Activated T-cell treated with anti-CD3 and anti-CD28 coated beads, Interleukin-2, amount 50 U/mL, for 4 hours (primary cell): ENCODE results near the gene ARL6IP4. TPM values are rescaled to one million over a fixed set of nuclear protein-coding genes. Genes with fewer than 3 reads are reported as not detected.
A peak's percentile ranks its signal among the peaks of the same experiment; 100 is the strongest.
"Not testable (repeated sequence)": the region's sequence is repeated elsewhere in the genome, so short reads cannot be mapped to it uniquely, and the experiment has no call there.

Experiments used
- ATAC-seq, 2 donors: fragments of 200-7000 bp; cut with Tn5 transposase; one replicate each; pipeline ENCODE4 v1.10.0; 2021
- DNase-seq: peaks from one replicate; pipeline ENCODE4 v3.0.0-alpha.2; 2020
- H3K27me3 Mint-ChIP-seq: one replicate; pipeline ENCODE4 v1.8.0; 2021; ENCODE audit warnings: low read depth, mixed read lengths
- H3K36me3 Mint-ChIP-seq: one replicate; pipeline ENCODE4 v1.8.0; 2022; ENCODE audit warnings: mixed read lengths; ENCODE audit not compliant: insufficient read depth
- H3K4me1 Mint-ChIP-seq: one replicate; pipeline ENCODE4 v1.8.0; 2021; ENCODE audit warnings: low read depth, mixed read lengths
- H3K4me3 Mint-ChIP-seq: one replicate; pipeline ENCODE4 v1.8.0; 2021; ENCODE audit warnings: mild to moderate bottlenecking, moderate library complexity, mixed read lengths
- H3K9me3 Mint-ChIP-seq: one replicate; pipeline ENCODE4 v1.8.0; 2021; ENCODE audit warnings: mixed read lengths
- total RNA-seq, 3 donors: library from RNA; stranded (reverse); gene quantifications; one replicate each; pipeline ENCODE4 v1.2.1, GENCODE V29; 2021

The ARL6IP4 gene
- total RNA-seq: 100 to 1,000 TPM; 118 to 141 (median 129) TPM

DNA sequence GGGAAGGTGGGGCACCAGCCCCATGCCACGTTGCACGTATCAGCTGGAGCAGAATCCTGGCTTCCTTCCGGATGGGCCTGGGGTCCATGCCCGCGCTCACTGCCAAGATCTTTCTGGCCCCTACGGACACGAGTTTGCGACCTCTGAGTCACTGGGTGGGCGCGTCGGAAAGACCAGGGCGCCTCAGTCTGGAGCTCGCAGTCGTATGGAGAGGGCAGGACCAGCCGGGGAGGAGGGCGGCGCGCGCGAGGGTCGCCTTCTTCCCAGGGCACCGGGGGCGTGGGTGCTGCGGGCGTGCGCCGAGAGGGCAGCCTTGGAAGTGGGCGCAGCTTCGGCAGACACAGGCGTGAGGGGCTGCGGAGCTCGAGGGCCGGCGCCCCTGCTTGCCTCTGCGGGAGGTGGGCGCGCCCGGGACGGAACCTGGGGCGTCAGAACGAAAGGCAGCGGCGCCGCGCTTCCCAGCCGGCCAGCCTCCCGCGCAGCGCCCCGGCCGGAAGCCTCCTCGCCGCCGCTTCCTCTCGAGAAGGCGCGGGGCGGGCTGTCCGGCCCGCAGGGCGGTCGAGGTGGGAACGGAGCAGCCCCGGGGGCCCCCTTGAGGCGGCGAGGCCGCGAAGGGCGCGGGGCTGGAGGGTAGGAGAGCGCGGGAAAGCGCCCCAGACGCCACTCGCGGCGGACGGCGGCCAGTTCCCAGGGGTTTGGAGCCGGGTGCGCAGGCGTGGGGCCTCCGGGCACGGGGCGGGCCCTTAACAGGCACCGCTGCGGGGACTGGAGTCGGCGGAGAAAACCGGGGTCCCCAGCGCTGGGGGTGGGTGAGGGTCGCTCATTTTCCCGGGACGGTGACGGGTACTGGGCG, at the start of gene ARL6IP4:
ARL6IP4 (plus strand) TSS at position 499 of the 853 bp plus-strand sequence. CDS start 459 bp downstream, outside the sequence.
- Mint-ChIP-seq H3K36me3 (peaks cover 4% of the 10 kb centered on the region), H3K4me1 (peaks cover 53% of the 10 kb centered on the region), H3K4me3 (peak within 1 kb of the TSS; percentile 90), H3K9me3 (no peaks in the 10 kb centered on the region), H3K27me3 (no peaks in the 10 kb centered on the region)
- DNase-seq (peak; percentile 47), ATAC-seq (peak; percentile 76 to 84)

GRCh38 chr12:122932207-122932606, 48.3 kb upstream of the ARL6IP4 start:
- H3K9me3 Mint-ChIP-seq: no peaks in the 10 kb centered on the region
- DNase-seq (no peak), ATAC-seq (no peak)
- no peaks in the 10 kb centered on the region for H3K36me3 Mint-ChIP-seq
- H3K4me1 Mint-ChIP-seq: peaks cover 2% of the 10 kb centered on the region
- H3K27me3 Mint-ChIP-seq: no peaks in the 10 kb centered on the region
- H3K4me3 Mint-ChIP-seq: no peak overlapping the region

- Mint-ChIP-seq H3K9me3 (no peaks in the 10 kb centered on the region), H3K27me3 (no peaks in the 10 kb centered on the region), H3K4me3 (no peak overlapping the region)
Measured at GRCh38 chr12:122934722-122935121, 45.8 kb upstream of the ARL6IP4 start.

GRCh38 chr12:122935318-122935717, 45.2 kb upstream of the ARL6IP4 start:
- Mint-ChIP-seq H3K27me3 (no peaks in the 10 kb centered on the region), H3K36me3 (no peaks in the 10 kb centered on the region), H3K4me1 (no peaks in the 10 kb centered on the region), H3K4me3 (no peak overlapping the region), H3K9me3 (no peaks in the 10 kb centered on the region)
- DNase-seq: no peak
- ATAC-seq: no peak

More at GRCh38 chr12:122934722-122935121, 45.8 kb upstream of the ARL6IP4 start:
- Mint-ChIP-seq H3K4me1 (no peaks in the 10 kb centered on the region), H3K36me3 (no peaks in the 10 kb centered on the region)
- ATAC-seq (no peak), DNase-seq (no peak)

GRCh38 chr12:122937622-122938091, 42.8 kb upstream of the ARL6IP4 start:
- Mint-ChIP-seq H3K4me1 (peaks cover under 1% of the 10 kb centered on the region), H3K9me3 (no peaks in the 10 kb centered on the region), H3K27me3 (no peaks in the 10 kb centered on the region), H3K4me3 (no peak overlapping the region), H3K36me3 (no peaks in the 10 kb centered on the region)
- DNase-seq (no peak), ATAC-seq (no peak)

GRCh38 chr12:122939125-122939524, 41.4 kb upstream of the ARL6IP4 start:
- H3K4me3 Mint-ChIP-seq: no peak overlapping the region
- DNase-seq (no peak), ATAC-seq (no peak)
- H3K9me3 Mint-ChIP-seq: no peaks in the 10 kb centered on the region
- H3K4me1 Mint-ChIP-seq: peaks cover 11% of the 10 kb centered on the region
- H3K36me3 Mint-ChIP-seq: no peaks in the 10 kb centered on the region
- no peaks in the 10 kb centered on the region for H3K27me3 Mint-ChIP-seq

DNA sequence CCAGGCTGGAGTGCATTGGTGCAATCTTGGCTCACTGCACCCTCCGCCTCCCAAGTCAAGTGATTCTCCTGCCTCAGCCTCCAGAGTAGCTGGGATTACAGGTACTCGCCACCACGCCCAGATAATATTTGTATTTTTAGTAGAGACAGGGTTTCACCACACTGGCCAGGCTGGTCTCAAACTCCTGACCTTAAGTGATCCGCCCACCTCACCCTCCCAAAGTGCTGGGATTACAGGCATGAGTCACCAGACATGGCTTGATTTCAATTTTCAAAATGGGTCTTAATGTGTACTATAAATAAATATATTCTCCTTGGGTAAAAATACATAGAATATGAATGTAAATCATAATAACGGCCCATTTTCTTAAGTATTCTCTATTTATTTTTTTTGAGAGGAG, 39.1 kb upstream of the ARL6IP4 start:
- not testable (repeated sequence) for H3K4me3 Mint-ChIP-seq, DNase-seq, H3K9me3 Mint-ChIP-seq, H3K27me3 Mint-ChIP-seq, H3K36me3 Mint-ChIP-seq, ATAC-seq
- H3K4me1 Mint-ChIP-seq: peaks cover 15% of the 10 kb centered on the region

- Mint-ChIP-seq H3K4me1 (peaks cover 28% of the 10 kb centered on the region), H3K36me3 (no peaks in the 10 kb centered on the region), H3K27me3 (no peaks in the 10 kb centered on the region), H3K4me3 (no peak overlapping the region), H3K9me3 (no peaks in the 10 kb centered on the region)
- ATAC-seq (no peak), DNase-seq (no peak)
Measured at GRCh38 chr12:122942637-122943036, 37.8 kb upstream of the ARL6IP4 start.

DNA sequence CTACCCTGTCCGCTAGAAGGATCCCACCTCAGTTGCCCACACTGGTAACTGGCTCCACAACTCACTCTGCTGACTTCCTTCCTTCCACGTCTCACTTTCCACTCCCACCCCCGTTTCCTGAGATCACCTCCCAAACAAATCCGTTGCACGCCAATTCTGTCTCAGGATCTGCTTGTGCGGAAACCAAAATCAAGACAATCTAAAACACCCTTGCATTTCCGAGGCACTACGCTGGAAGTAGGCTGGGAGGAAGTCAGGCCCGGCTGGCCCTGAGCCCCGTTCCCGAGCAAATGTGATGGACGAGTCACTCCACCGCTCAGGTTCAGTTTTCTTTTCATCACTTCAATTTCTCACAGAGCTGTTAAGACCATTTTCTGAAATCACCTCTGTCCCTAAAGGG, 37.3 kb upstream of the ARL6IP4 start:
- ATAC-seq (no peak), DNase-seq (no peak)
- no peaks in the 10 kb centered on the region for H3K27me3 Mint-ChIP-seq
- no peak overlapping the region for H3K4me3 Mint-ChIP-seq
- H3K4me1 Mint-ChIP-seq: peaks cover 32% of the 10 kb centered on the region
- H3K36me3 Mint-ChIP-seq: no peaks in the 10 kb centered on the region
- H3K9me3 Mint-ChIP-seq: no peaks in the 10 kb centered on the region

- DNase-seq: no peak
- H3K4me1 Mint-ChIP-seq: peaks cover 33% of the 10 kb centered on the region
- H3K9me3 Mint-ChIP-seq: no peaks in the 10 kb centered on the region
- H3K27me3 Mint-ChIP-seq: no peaks in the 10 kb centered on the region
- no peaks in the 10 kb centered on the region for H3K36me3 Mint-ChIP-seq
- no peak for ATAC-seq
- no peak overlapping the region for H3K4me3 Mint-ChIP-seq
Measured at GRCh38 chr12:122944605-122945592, 35.6 kb upstream of the ARL6IP4 start.

DNA sequence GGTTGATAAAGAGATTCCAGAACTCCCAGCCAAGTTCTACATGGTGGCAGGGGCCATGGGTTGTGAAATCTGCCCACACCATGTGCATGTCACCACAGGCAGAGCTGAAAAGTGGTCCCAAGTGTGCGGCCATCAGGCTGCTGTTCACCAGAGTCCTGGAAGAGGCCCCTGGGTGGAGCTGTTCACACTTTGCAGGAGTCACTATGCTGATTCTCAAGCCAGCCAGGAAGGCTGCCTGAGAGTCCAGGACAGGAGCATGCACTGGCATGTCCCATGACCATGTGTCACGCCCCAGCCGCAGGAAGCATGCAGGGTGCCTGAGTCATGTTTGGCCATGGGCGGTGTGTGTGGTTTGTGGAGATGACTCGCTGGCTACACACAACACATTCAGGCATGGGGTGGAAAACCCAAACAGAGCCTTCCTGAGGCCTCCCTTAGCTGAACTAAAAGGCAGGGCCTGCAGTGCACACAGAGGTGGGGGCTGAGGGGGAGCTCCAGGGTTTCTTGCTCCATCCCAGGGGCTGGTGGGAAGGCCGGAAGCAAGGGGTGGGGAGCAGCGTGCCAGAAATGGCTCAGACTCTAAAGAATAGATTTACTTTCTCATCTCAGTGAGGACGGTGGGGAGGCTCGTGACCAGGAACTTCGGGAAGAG, 33.7 kb upstream of the ARL6IP4 start:
- Mint-ChIP-seq H3K36me3 (no peaks in the 10 kb centered on the region), H3K4me1 (peaks cover 33% of the 10 kb centered on the region), H3K4me3 (peak overlapping the region; percentile 16), H3K9me3 (no peaks in the 10 kb centered on the region), H3K27me3 (no peaks in the 10 kb centered on the region)
- peak; percentile 95 to 98 for ATAC-seq
- peak; percentile 62 for DNase-seq

DNA sequence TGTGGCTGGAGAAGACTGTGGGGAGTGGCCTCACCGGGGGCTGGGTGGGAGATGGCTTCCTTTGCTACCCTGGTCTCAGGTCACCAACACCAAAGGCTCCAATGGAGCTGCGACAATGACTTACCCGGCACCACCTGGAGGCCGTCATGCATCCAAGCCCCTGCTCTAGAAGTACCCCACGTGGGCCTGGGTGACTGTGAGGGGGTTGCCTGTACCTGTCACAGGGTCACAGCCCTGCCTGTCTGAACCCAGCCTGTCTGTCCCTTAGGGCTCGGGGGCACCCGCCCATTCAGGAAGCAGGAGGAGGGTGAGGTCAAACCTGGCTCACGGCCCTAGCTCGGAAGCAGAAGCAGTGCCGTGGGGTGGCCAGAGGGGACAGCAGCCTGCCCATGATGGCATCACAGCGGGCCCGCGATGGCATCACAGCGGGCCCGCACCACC, 33.1 kb upstream of the ARL6IP4 start:
- Mint-ChIP-seq H3K36me3 (no peaks in the 10 kb centered on the region), H3K9me3 (no peaks in the 10 kb centered on the region), H3K27me3 (no peaks in the 10 kb centered on the region), H3K4me3 (peak overlapping the region; percentile 16), H3K4me1 (peaks cover 36% of the 10 kb centered on the region)
- ATAC-seq (no peak), DNase-seq (no peak)

- no peaks in the 10 kb centered on the region for H3K36me3 Mint-ChIP-seq
- no peaks in the 10 kb centered on the region for H3K27me3 Mint-ChIP-seq
- no peak overlapping the region for H3K4me3 Mint-ChIP-seq
- peaks cover 27% of the 10 kb centered on the region for H3K4me1 Mint-ChIP-seq
- ATAC-seq (no peak), DNase-seq (no peak)
- H3K9me3 Mint-ChIP-seq: no peaks in the 10 kb centered on the region
Measured at GRCh38 chr12:122948605-122949004, 31.9 kb upstream of the ARL6IP4 start.

GRCh38 chr12:122949405-122949804, 31.1 kb upstream of the ARL6IP4 start:
- no peaks in the 10 kb centered on the region for H3K36me3 Mint-ChIP-seq
- ATAC-seq (no peak), DNase-seq (no peak)
- H3K9me3 Mint-ChIP-seq: no peaks in the 10 kb centered on the region
- H3K4me3 Mint-ChIP-seq: no peak overlapping the region
- H3K27me3 Mint-ChIP-seq: no peaks in the 10 kb centered on the region
- H3K4me1 Mint-ChIP-seq: peaks cover 26% of the 10 kb centered on the region
